ENCODE measurements around the gene KCNF1.

GRCh38 chr2:10876963-10877362, 34.8 kb upstream of the KCNF1 start:
- TF ChIP-seq, protein P1, sequence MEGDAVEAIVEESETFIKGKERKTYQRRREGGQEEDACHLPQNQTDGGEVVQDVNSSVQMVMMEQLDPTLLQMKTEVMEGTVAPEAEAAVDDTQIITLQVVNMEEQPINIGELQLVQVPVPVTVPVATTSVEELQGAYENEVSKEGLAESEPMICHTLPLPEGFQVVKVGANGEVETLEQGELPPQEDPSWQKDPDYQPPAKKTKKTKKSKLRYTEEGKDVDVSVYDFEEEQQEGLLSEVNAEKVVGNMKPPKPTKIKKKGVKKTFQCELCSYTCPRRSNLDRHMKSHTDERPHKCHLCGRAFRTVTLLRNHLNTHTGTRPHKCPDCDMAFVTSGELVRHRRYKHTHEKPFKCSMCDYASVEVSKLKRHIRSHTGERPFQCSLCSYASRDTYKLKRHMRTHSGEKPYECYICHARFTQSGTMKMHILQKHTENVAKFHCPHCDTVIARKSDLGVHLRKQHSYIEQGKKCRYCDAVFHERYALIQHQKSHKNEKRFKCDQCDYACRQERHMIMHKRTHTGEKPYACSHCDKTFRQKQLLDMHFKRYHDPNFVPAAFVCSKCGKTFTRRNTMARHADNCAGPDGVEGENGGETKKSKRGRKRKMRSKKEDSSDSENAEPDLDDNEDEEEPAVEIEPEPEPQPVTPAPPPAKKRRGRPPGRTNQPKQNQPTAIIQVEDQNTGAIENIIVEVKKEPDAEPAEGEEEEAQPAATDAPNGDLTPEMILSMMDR (conservative IDR thresholded peaks at IDR 0.05): no peak
- no peak for TF ChIP-seq ZFX (IDR thresholded peaks at IDR 0.05)
